COLO668 (cell line): ENCODE measurements around the gene STRN4.

ENCODE experiments used
- DNase-seq: peaks from one replicate; lab custom pipeline; 2025; ENCODE audit not compliant: unreplicated experiment; lab: John Stamatoyannopoulos, UW

Gene STRN4

DNA sequence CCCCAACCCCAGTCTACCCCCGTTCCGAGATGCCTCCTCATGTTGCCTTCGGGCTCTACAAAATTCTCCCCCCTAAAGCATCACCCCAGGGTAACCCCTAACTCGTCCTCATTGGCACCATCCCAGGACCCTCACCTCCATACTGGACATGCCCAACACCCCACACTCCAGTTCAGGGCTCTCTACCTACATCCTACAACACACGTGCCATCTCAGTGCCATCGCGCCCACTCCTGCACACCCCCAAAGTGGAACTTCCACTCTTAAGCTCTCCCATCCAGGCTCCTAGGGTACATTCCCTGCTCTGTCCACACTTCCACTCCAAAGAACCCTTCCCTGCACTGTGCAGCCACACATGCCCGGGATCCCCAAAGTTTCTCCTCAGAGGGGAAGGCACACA lies 1.2 kb downstream of the STRN4 start:
- no peak for DNase-seq

- DNase-seq = no peak
Measured at GRCh38 chr19:46744005-46744691, 2.1 kb downstream of the STRN4 start.

DNA sequence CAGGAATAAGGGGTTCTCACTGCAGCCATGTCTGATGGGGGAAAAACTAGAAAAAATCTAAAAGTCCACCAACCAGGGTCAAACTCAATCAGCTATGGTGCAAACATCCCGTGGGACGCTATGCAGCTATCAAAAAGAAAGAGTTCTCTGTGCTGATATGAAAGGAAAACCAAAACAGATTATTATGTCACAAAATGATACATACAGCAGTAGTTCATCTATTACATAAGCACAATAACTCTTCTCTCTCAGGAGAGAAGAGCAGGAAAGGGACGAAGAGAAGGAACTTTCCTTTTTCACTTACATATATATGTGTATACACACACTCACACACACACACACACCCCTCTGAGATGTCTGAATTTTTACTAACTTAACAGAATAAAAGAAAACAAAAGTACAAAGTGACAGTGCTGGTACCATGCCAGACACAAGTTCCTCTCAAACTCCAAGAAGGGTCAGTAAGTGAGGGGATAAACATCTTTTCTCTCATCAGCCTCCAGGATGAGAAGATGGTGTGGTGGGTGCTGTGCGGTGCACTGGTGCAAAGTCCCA lies 3.2 kb downstream of the STRN4 start:
- DNase-seq = no peak

DNA sequence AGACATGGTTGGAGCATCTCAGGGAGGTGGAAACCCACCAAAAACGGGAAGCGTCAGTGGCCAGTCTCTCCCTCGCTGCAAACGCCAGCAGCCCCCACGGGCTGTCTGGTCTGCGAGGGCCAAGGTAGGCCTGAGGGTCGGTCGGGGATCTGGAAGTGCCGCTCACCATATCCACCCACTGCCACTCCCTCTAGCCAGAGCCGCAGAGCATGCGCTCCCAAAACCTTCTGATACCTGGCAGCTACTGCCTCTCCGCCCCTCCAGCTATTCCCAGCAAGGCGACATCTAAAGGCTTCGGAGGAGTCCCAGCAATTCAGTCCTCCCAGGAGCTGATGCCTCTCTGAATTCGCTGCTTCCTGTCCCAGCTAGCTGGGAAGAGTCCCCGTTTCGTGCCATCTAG lies 4.8 kb downstream of the STRN4 start:
- no peak for DNase-seq

DNA sequence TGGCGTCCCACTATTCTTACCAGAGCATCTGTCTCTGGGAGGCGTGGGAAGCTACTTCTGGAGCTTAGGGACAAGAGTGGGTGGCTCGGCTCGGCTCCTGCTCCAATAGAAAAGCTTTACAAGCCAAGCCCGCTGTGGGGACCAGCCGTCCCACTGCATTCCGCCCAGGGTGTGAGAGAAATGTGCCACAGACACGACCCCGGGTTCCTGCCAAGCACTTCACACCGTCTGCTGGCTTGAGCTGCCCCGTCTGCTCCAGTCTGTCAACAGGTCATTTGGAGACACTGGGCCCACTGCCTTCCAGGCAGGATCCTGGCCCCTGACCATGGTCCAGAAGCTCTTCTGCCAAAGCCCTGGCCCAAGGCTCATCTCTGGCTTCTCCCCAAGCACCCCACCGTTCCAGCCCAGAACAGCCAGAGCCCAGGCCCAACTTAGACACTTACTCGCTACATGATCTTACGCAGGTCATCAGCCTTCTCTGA lies 6.9 kb downstream of the STRN4 start:
- DNase-seq = no peak

DNA sequence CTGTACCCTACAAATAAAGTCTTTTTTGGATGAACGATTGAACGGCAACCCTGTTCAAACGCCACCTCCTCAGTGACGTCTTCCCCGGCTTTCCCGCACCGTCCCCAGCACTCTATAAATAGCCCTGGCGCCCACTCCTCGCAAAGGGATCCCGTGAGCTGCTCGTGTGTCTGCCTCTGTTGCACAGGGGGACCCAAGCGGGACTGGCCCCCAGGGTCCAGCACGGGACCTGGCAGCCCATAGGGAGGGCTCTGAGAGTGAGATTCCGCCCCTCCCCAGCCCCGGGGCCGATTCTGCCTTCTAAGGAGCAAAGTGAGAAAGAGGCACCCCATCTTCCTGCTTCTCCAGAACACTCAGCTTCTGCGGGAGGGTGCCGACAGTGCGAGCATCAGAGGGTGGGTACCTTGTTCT lies 8.5 kb downstream of the STRN4 start:
- DNase-seq = no peak

GRCh38 chr19:46737298-46737654 lies 9.0 kb downstream of the STRN4 start:
- DNase-seq = no peak

- DNase-seq = no peak
Measured at GRCh38 chr19:46736531-46737297, 9.5 kb downstream of the STRN4 start.

- no peak for DNase-seq
Measured at GRCh38 chr19:46733690-46734292, 12.5 kb downstream of the STRN4 start.

DNA sequence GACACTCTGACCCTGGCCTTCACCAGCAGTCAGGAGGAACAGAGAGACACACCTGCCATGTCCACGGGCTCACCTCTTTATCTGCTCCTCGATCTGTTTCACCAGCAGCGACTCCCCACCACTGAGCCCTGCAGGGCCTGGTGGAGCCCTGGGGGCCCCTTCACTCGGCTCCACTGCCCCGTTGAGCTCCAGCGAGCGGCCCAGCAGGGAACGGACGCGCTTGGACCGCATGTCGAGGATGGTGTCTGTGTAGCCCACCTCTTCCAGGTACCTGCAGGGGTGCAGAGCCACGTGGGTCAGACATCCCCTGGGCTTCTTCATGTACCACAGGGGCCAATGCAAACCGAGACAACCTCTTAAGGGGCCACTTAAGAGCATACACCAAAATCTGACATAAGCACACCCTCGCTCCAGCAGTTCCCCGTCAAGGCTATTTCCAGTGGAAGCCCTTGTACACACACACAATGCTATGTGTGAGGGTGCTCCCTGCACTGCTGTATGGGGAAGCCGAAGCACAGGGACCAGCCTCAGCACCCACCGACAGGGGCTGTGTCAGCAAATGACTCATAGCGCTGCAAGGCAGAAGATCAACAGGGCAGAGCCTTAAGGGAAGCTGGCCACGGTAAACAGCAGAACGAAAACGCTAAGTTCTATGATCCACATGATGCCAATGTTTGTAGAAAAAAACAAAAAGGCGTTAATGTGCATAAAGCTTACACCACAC lies 13.1 kb downstream of the STRN4 start:
- no peak for DNase-seq

DNA sequence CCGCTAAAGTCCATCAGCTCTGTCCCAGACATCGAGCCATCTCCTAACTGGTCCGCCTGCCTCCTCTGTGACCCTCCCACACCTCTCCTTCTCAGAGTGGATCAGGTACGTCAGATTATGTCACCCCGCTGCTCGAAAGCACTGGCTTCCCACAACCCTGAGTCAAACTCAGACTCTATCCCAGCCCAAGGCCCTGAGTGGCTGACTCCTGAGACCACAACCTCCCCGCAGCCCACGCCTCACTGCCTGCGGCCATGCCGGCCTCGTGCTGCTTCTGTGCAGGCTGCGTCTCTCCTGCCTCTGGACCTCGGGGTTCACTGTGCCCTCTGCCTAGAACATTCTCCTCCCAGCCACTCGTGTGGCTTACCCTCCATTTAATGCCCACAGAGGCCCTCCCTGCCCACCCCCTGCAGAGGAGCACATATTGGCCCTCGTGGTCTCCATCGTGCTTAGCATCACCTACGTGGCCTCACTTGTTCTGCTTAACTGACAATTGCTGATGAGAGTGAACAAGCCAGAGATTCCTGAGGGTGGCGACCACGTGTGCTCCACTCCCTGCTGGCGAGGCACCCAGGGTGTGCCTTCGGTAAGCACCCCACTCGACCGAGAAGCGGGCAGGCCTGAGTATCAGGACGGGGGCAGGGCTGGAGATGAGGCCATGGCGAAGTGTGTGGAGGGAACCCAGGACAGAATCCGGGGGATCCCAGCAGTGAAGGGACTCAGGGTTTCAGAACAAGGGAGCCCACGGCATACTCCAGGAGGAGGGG lies 13.9 kb downstream of the STRN4 start:
- no peak for DNase-seq

DNA sequence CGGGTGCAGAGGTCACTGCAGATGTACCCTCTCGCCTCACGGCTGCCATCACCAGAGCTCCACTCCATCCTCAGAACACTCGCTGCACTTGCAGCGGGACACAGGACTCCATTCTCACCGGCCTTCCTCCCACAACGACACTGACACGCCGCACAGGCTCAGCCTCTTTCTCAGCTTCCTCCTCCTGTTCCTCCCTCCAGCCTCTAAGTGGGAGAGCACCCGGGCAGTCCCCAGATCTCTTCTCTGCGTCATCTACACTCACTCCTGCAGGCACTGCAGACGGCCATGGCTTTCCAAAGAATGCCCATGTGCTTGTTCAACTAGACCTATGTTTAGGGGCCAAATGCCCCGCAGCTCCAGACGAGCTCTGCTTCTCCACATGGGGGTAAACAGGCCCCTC lies 14.7 kb downstream of the STRN4 start:
- no peak for DNase-seq

GRCh38 chr19:46731007-46731501 lies 15.2 kb downstream of the STRN4 start:
- DNase-seq = no peak

DNA sequence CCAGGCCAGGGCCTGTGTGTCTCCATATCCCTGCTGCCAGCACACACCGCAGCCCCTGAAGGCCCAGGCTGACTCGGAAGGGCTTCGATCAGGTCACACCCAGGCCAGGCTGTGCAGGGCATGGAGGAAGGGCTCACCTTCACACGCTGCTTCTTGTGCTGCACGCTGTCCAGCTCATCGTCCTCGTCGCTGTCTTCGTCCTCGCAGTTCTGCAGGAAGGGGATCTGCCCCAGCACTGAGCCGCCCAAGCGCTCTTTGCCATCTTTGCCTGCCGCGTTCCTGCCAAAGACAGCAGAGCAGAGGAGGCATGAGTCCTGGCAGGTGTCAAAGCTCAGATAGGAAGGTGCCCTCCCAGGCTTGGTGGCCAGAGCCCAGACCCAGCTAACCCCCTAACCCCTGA lies 15.7 kb downstream of the STRN4 start:
- DNase-seq = no peak

DNA sequence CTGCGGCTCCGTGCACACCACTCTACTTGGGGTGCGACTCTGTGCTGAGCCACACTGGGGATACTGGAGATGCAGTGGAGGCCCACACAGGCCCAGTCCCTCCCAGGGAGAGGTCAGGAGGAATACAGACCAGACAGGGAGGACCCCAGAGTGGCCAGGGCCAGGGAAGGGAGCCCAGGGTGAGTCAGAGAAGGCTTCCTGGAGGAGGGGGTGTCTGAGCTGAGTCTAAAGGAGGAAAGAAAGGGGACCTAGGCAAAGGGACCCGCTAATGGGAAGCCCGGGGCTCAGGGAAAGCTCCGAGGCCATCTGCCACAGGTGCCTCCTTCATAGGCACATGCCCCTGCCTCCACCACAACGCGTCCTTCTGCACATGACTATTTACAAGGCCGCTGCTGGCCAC lies 16.1 kb downstream of the STRN4 start:
- DNase-seq = no peak

DNA sequence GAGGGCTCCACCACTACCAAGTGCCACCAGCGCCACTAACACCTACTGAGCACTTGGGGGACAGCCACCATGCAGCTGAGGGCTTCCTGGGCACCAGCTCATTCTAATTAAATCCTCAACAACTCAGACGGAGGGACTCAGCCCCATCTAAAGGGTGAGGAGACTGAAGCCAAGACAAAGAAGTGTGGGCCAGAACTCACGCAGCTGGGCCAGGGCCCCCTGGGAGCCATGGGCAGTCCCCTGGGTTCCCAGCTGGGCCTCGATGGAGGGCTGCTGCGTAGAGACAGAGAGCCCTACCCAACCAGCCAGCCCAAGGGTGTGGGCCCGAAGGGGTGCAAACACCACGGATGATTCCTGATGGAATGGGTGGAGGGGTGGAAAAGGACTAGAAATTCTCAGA lies 16.6 kb downstream of the STRN4 start:
- DNase-seq = no peak

- DNase-seq = peak; percentile 66
Measured at GRCh38 chr19:46728693-46729339, 17.4 kb downstream of the STRN4 start.

DNA sequence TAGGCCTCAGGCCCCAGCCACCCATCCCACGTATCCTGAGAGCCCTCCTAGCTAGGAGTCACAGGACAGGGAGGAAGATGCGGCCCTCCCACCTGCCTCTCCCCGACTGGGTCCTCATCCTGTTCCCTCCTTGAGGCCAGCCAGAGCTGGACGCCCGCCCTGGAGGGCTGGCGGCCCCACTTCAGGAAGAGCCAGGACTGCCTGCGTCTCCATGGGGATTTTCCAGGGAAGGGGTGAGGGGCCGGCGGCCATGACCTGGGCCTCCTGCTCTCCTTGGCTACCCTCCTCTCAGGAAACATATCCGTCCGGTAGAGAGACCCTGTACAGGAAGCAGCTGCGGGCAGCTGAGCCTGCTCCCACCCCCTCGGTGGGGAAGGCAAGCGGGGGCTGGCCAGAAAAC lies 18.0 kb downstream of the STRN4 start:
- DNase-seq = no peak

DNA sequence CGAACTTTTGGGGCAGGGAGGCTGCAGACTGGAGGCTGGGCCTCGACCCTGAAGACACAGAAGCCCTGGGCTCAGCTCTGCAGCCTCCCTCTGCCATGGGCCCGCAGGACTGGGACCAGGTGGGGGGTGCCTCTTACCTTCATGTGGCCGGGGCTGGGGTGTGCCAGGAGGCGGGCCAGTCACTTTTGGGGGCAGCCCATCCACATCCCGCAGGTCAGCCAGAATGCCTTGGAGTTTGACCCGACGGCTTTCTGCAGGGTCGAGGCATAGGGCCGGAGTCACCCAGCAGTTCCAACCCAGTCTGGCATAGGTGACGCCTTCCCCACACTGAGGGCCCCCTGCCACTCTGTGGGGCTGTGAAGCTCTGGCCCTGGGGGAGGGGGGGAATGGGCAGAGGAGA lies 18.5 kb downstream of the STRN4 start:
- no peak for DNase-seq

DNA sequence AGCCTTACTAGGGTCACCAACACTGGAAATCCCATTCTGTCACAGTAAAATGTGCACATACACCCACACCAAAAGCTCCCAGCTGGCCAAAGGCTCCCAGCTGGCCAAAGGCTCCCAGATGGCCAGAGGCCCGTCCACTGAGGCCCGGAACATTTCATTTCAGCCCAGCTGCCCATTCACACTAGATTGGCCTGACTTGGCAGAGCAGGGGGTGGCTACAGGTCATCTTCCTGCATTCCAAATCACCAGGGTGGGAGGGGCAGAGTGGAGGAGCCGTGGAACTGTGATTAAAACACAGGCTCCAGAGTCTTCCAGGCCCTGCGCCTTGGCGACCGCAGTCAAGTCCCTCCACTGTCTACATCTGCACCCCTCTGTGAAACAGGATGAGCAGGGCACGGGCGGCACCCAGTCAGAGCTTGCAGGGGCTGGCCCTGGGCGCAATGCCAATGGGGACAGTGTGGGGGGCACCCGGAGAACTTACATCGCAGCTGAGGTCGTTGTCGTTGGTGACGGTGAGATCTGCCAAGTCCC lies 19.2 kb downstream of the STRN4 start:
- DNase-seq = no peak
